HL-60 (cell line): ENCODE measurements around the gene NKX6-1.

Experiments
- CTCF ChIP-seq: IDR thresholded peaks from one replicate; pipeline ENCODE4 v1.5.1; 2011; ENCODE audit warnings: low read length, control low read depth, inconsistent platforms; ENCODE audit not compliant: insufficient read depth
- POLR2AphosphoS5 ChIP-seq: IDR thresholded peaks from 2 replicates; pipeline ENCODE4 v1.6.1; 2012; ENCODE audit warnings: low read depth

GRCh38 chr4:84545093-84545492 is 46.0 kb upstream of the NKX6-1 start:
- TF ChIP-seq CTCF = no peak
- no peak for TF ChIP-seq POLR2AphosphoS5
